IMR-90 (cell line): ENCODE data around the gene TULP4.

Source experiments
- MAFK ChIP-seq: IDR thresholded peaks from 2 replicates; pipeline ENCODE4 v1.6.1; 2012; ENCODE audit warnings: low read depth, low read length, improper control_type of control experiment
- POLR2A ChIP-seq: IDR thresholded peaks from 2 replicates; pipeline ENCODE4 v1.6.1; 2012; ENCODE audit warnings: mild to moderate bottlenecking, low read depth, low read length
- TF ChIP-seq, protein P1 (sequence below): conservative IDR thresholded peaks from 2 replicates; pipeline ENCODE4 v1.5.1; 2012; ENCODE audit warnings: mild to moderate bottlenecking, low read depth, low read length, improper control_type of control experiment
- TF ChIP-seq, protein P2 (sequence below): fragments of 150-350 bp; IDR thresholded peaks from 2 replicates; pipeline ENCODE4 v1.6.1; 2017; ENCODE audit warnings: mild to moderate bottlenecking, antibody characterized with exemption, low read length, low read depth

DNA sequence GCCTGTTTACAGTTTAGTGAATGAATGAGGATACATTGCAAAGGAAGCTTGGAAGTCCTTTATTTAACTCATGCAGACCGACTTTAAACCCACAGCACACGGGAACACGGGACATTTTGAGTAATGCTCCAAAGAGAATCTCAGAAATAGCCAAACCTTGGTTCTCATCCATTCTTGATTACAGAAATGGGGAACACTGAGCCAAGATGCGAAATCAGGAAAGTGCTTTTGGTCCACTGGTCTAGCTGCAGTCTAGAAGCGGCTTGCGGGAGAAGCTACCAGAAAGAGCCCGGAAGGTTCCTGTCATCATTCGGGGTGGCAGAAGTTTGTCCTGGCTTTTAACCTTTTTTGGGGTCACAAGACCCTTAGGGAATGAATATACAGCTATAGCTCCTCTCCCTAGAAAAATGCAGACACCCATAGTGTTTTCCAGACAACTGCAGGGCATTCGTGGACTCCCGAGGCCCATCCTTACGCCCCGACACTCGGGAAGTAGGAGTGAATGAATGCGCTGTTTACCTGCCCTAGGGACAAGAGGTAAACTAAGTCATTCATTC, 247.2 kb downstream of the TULP4 start:
- TF ChIP-seq POLR2A (no peak), MAFK (no peak)
- TF ChIP-seq, protein P1, sequence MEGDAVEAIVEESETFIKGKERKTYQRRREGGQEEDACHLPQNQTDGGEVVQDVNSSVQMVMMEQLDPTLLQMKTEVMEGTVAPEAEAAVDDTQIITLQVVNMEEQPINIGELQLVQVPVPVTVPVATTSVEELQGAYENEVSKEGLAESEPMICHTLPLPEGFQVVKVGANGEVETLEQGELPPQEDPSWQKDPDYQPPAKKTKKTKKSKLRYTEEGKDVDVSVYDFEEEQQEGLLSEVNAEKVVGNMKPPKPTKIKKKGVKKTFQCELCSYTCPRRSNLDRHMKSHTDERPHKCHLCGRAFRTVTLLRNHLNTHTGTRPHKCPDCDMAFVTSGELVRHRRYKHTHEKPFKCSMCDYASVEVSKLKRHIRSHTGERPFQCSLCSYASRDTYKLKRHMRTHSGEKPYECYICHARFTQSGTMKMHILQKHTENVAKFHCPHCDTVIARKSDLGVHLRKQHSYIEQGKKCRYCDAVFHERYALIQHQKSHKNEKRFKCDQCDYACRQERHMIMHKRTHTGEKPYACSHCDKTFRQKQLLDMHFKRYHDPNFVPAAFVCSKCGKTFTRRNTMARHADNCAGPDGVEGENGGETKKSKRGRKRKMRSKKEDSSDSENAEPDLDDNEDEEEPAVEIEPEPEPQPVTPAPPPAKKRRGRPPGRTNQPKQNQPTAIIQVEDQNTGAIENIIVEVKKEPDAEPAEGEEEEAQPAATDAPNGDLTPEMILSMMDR: no peak
- TF ChIP-seq, protein P2, sequence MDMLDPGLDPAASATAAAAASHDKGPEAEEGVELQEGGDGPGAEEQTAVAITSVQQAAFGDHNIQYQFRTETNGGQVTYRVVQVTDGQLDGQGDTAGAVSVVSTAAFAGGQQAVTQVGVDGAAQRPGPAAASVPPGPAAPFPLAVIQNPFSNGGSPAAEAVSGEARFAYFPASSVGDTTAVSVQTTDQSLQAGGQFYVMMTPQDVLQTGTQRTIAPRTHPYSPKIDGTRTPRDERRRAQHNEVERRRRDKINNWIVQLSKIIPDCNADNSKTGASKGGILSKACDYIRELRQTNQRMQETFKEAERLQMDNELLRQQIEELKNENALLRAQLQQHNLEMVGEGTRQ: no peak
